ENCODE measurements around the gene GORAB.

GORAB gene

DNA sequence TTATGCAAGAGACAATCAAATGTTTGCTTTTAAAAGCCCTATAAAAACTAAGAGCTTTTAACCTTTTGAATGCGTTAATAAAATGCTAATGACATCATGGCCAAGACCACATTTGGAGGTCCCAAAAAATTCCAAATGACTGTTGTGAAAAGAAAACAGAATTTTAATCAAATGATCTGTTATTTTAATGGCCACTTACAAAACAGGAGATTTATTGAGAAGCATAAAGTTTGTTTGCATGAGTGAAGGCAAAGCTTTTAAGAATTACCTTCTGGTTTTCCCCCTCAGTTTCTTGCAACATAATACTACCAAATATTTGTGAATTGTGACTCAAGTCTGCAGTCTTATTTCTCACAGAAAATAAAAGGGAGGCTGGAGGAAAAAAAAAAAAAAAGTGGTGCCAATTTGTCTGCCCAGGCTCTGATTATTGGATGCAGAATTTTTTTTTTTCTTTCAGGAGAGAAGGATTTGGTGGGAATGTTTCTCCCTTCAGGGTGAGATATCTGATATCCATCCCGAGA, 60.7 kb downstream of the GORAB start:
- DNase-seq (ENCODE audit: low read depth) = peak; percentile 70

DNA sequence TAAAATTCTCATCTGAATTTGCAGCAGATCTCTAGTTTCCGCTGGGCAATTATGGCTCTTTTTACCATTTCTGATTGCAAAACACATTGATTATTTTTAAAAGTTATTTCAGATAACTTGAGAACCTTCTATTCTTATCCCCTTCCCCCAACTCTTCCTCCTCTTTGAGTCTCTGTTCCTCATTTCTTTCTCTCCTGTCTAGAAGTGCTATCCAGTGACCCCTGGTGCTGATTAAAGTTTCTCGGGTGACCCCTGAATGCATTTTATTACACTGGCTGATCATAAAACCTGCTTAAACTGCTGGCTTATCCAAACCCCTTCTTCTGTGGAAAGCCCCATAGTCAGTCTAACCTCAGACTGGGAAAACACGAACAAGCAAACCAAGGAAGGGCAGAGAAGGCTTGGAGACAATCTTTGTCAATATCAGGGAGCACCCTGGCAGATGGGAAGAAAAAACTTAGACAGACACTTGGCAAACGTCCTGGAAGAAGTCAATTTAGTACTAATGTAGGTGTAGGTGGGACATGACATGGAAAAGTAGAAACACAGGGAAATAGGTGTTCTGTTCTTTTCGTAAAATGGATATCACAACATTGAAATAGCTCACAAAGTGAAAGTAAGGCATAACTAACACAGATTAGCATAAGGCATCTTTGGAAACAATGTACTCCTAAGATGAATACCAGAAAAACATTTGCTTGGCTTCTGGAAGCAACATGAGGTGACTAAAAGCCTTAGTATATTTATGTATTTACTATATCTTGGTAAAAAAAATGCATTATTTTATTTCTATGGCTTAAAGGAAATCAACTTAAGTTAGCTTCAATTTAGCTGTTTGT, 61.4 kb downstream of the GORAB start:
- DNase-seq (ENCODE audit: low read depth) = no peak

DNA sequence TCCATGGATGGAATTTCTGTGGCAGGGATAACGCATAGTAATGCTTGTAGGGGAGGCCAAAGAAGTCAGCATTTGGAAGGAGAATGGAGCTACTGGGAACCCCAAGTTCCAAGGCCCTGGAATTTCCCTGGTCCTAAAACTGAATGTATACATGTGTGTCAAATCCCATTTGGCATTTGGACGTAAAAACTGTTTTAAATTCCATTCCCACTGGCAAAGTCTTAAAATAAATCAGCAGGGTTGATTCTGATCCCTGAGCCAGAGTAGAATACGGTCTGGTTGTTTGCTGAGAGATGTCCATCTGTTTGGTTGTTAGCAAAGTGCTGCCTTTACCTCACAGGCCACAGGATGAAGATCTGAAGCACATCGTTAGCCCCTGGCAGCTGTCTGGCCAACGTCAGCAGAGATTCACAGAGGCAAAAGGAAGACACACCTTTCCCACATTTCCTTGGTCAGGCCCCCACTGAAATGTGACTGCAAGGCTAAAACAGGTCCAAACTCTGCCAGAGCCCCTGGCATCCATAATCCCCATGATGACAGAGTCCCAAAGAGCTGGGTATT, 62.2 kb downstream of the GORAB start:
- no peak for DNase-seq (ENCODE audit: low read depth)

DNA sequence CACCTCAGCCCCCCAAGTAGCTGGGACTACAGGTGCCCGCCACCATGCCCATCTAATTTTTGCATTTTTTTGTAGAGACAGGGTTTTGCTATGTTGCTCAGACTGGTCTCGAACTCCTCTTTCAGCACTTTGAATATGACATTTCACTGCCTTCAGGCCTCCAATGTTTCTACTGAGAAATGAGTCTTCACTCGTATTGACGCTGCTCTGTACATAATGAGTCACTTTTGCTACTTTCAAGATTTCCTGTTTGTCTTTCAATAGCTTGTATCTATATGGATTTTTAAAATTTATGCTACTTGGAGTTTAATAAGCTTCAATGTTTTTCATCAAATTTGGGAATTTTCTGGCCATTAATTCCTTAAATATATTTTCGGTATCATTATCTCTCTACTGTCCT, 64.7 kb downstream of the GORAB start:
- no peak for DNase-seq (ENCODE audit: low read depth)

DNA sequence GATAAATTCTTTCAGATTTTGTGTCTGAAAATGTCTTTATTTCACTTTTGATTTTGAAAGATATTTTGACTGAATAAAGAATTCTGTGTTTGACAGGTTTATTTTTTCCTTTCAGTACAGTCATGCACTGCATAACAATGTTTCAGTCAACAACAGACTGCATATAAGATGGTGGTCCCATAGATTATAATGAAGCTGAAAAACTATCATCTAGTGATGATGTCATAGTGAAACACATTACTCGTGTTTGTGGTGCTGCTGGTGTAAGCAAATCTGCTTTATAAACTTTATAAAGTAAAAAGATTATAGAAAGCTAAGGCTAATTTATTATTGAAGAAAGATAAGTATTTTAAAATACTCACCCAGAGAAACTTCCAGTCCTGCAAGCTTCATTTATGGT, 66.7 kb downstream of the GORAB start:
- no peak for DNase-seq (ENCODE audit: low read depth)

DNA sequence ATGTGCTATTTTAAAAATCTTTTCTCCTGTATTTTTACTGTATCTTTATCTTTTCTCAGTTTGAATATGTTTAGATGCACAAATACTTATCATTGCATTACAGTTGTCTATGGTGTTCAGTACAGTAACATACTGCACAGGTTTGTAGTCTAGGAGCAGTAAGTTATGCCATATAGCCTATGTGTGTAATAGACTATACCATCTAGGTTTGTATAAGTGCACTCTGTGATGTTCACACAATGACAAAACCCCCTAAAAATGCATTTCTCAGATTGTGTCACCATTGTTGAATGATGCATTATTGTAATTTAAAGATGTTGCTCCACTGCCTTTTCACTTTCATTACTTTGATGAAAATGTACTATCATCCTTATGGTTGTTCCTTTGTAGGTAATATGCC, 67.1 kb downstream of the GORAB start:
- DNase-seq (ENCODE audit: low read depth) = no peak

DNA sequence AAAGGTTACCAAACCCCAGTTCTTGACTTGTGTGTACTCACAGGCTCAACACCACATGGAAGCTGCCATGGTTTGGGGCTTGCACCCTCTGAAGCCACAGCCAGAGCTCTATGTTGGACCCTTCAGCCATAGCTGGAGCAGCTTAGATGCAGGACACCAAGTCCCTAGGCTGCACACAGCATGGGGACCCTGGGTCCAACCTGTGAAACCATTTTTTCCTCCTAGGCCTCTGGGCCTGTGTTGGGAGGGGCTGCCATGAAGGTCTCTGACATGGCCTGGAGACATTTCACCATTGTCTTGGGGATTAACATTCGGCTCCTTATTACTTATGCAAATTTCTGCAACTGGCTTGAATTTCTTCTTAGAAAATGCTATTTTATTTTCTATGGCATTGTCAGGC, 69.9 kb downstream of the GORAB start:
- DNase-seq (ENCODE audit: low read depth) = no peak
